NCI-H146 (cell line): ENCODE data around the gene ITPRID1.

Experiments
- DNase-seq: peaks from one replicate; lab custom pipeline; 2025; lab: John Stamatoyannopoulos, UW

The ITPRID1 gene

GRCh38 chr7:31633894-31634494 lies 120.1 kb downstream of the ITPRID1 start:
- DNase-seq = peak; percentile 38

DNA sequence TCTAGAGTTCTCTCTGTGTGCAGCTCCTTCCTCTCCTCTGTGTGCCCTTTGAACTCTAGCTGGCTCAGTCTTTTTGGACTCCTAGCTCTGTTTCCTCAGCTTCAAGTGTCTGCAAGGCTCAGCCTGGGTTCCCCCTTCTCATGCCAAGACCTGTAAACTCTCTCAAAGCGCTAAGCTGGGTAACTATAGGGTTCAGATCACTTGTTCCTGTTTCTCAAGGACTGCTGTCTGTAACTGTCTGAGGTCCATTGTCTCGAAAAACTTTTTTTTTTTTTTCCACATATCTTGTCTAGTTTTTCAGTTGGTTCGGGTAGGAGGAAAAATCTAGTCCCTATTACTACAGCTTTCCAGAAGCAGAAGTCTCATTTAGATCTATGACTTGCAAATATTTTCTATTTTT lies 126.5 kb downstream of the ITPRID1 start:
- DNase-seq = no peak

GRCh38 chr7:31642681-31643115 lies 128.8 kb downstream of the ITPRID1 start:
- DNase-seq = no peak

DNA sequence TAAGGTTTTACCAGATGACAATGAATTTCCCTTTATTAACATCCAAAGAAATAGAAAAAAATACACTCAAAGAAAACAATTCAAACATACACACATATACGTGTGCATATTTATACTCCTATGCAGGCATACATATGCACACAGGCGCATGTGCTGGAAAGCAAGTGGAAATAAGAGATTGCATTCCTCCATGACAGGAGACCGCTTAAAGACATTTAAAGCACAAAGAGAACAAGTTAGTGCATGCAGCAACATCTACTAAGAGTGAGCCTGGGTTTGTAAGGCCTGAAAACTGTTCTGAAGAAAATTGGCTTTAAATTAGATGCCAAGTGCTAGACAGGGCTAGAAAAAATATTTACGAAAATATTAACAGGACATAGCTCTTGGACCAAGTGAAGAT lies 133.1 kb downstream of the ITPRID1 start:
- no peak for DNase-seq

GRCh38 chr7:31647511-31647910 lies 133.6 kb downstream of the ITPRID1 start:
- DNase-seq = no peak

- DNase-seq = no peak
These were observed 134.4 kb downstream of the ITPRID1 start for GRCh38 chr7:31648288-31648687.

GRCh38 chr7:31648880-31649279 lies 135.0 kb downstream of the ITPRID1 start:
- DNase-seq = no peak

DNA sequence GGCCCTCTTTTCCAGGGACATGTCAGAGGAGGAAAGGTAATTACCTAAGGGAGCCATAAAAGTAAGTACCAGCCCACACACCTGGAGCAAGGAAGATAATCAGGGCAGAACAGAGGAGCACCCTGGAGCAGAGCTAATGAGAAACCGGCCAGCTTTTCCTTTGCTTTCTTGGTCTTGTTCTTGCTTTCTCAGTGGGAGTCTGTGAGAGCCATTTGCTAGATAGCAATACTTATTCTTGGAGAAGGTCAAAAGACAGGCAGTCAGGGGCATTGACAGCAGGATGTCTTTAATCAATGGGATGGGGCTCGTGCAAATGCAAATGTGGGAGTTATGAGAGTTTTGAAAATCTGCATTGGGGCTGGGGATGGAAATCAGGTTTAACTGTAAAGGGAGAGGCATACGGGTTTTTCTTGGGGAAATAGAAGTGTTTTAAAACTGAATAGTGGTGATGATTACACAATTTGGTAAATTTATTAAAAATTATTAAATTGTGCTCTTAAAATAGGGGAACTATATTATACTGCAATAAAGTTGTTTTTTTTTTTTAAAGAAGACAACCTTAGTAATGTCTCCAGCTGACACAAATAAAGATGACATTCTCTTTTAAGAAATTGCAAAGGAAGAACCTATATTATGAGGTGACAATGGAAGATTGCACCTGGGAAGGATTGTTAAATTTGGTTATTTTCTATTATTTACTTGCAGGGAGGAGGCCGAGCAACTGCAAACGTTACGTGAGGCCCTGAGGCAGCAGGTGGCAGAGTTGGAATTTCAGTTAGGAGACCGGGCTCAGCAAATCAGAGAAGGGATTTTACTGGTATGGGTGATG lies 137.6 kb downstream of the ITPRID1 start:
- no peak for DNase-seq

- no peak for DNase-seq
These were observed 138.1 kb downstream of the ITPRID1 start for GRCh38 chr7:31652063-31652326.

DNA sequence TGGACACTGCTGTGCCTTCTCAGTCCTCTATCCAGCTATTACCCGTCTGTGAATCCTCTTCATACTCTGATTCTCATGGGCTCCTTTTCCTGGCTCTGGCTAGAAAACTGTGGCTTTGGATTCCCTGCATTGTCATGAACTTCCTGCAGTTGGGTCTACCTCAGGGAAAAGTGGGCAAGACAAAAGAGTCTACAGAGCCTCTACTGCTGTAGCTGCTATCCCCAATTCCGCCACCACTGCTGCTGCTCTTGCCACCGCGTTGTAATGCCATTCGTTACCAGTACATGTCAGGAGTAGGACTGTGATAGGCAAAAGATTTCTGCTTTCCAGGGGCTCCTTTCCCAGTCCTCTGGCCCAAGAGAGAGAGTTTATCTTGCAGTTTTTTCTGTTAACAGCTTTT lies 149.2 kb downstream of the ITPRID1 start:
- DNase-seq = no peak

- DNase-seq = no peak
These were observed 151.0 kb downstream of the ITPRID1 start for GRCh38 chr7:31664890-31665289.

DNA sequence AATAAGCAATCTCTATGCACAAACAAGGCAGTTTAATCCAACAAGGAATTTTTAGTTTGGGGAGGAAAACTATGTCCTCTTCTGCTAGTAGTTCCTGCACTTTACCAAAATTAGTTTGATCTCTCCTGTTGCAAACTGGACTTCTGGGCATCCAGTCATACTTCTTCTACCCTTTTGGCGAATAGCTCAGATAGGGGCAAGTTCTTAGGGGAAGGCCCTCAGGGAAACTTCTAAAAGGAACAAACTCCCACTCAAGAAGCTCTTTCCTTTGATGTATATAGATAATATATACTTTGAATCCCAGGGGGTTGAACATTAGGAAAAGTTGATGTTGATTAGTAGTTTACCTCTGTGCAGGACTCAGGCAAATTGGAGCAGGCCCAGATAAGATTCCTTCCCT lies 151.7 kb downstream of the ITPRID1 start:
- DNase-seq = no peak

DNA sequence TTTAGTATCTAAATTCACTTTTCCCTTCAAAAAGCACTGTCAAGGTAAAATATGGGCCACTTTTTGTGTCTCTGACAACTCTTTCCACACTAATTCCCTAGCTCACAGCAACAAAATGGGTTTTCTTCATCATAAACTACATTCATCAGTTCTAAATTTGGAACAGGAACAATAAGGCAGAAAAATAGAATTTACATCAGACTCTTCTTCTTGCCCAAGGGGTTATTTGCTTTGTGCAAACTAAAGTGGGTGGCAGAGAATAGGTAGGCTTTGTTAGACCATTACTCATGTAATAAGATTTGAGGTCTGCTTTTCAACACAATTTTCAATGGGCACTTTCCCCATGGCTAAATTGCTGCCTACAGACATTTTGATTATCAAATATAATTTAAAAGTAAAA lies 155.6 kb downstream of the ITPRID1 start:
- no peak for DNase-seq

DNA sequence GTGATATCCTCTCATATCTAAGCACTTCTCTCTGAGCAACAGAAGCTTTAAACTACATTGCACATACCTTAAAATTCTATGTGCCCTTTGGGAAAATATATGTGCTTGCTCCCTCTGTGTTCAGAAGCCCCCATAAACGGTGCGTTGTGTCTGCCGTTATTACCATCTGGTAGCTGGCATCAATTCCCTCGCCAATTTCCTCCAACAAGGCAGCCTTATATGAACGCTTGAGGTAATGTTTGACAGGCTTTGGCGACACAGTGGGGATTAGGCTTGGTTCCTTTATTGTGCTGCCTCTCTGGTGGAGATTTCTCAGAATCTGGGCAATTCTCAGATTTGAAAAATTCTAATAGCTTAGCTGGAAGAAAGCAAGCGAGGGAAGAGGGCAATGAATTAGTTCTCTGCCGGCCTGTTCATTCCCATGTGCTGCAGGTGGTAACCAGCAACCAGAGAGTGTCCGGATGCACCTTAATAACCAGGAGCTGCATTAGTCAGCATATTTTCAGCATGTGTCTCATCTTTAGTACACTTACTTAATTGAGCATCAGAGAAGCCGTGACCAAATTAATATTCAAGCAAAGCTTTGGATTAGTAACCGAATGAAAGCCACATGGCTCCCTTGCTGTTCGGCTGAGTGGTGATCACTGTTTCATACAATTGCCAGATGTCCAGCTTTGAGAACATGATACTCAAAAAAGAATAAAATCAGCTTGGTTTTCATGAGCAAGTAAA lies 165.8 kb downstream of the ITPRID1 start:
- DNase-seq = no peak

GRCh38 chr7:31683445-31684225 lies 169.7 kb downstream of the ITPRID1 start:
- no peak for DNase-seq

- DNase-seq = peak; percentile 9
These were observed 173.3 kb downstream of the ITPRID1 start, which contains the start of gene PPP1R17 for GRCh38 chr7:31687024-31687748. Gene PPP1R17, plus strand, starts transcription at chr7:31687215. Its CDS starts 5,227 bp downstream, at chr7:31692442.

GRCh38 chr7:31688372-31688771 lies 174.5 kb downstream of the ITPRID1 start:
- DNase-seq = no peak

DNA sequence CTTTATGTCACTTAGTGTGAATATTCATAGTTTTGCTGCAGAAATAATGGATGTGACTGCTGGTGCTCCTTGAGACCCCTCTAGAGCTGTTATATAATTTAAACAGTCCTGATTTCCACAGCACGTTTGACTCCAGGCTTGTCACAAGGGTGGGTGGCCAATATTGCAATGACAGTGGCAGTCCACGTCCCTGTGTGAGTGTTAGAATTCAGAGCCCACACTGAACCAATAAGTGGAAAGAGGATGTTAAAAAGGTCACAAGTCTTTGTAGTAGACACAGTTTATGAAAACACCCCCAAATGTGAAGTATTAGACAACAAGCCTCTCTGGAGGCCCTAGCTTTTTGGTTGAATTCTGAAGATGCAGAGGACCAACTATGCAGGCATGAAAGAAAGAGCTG lies 175.1 kb downstream of the ITPRID1 start:
- no peak for DNase-seq

DNA sequence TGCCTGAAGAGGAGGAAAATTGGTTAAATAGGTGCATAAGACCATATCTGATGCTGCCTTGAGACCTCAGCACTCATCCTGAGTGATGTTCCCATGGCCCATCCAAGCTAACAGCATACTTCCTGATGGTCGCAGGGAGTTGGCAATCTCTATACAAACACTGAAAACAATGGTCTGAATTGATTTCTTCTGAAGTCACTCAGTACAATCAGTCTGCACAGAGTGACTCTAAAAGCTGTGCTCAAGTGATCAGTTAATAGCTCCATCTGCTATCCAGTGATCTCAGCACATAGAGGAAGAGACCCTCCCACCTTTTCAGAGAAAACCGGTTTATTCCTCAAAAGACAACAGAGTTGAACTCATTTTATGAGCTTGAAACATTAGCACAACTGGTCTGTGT lies 177.0 kb downstream of the ITPRID1 start:
- no peak for DNase-seq

- no peak for DNase-seq
These were observed 178.6 kb downstream of the ITPRID1 start for GRCh38 chr7:31692451-31692850.

DNA sequence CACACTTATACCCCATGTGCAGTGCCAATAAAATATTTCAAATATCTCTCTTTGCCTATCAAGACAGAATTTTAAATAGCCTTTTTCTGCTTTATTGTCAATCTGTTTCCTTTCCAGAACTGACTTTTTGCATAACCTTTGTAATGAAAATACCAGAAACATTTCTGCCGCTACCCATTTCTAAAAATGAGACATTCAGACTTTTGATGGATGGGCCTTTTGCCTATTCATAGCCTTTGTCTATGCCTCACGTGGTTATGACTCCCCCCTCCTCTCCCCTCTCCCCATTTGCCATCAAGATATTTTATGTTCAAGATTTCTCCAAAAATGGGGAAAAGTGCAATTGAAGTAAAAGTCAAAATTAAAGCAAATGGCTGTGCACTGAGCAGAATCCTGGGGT lies 179.0 kb downstream of the ITPRID1 start:
- DNase-seq = no peak
